SKM-1 (cell line): ENCODE results near the gene PSMB9.
A peak's percentile ranks its signal among the peaks of the same experiment; 100 is the strongest.

Experiments used
- DNase-seq: peaks from one replicate; lab custom pipeline; 2025; ENCODE audit not compliant: unreplicated experiment; lab: John Stamatoyannopoulos, UW

The PSMB9 gene

GRCh38 chr6:32838114-32838958 lies 15.7 kb upstream of the PSMB9 start, which contains the start of gene TAP2:
TSS of gene TAP2 (minus strand) at chr6:32838739. CDS start at chr6:32838233, 506 bp downstream.
- peak; percentile 89 for DNase-seq

- no peak for DNase-seq
These were observed 14.6 kb upstream of the PSMB9 start for GRCh38 chr6:32839356-32839755.

- DNase-seq, result no peak
These were observed 13.3 kb upstream of the PSMB9 start for GRCh38 chr6:32840604-32841246.

GRCh38 chr6:32842021-32842650 lies 11.9 kb upstream of the PSMB9 start:
- no peak for DNase-seq

GRCh38 chr6:32842690-32843089 lies 11.3 kb upstream of the PSMB9 start:
- no peak for DNase-seq

GRCh38 chr6:32843331-32843978 lies 10.5 kb upstream of the PSMB9 start:
- no peak for DNase-seq

GRCh38 chr6:32843979-32844838 lies 9.8 kb upstream of the PSMB9 start, which contains the start of gene PSMB8:
TSS of gene PSMB8 (minus strand) at chr6:32844047. CDS start at chr6:32843996, 51 bp downstream.
- peak; percentile 95 for DNase-seq

- no peak for DNase-seq
These were observed 9.1 kb upstream of the PSMB9 start for GRCh38 chr6:32844839-32845383.

- peak; percentile 48 for DNase-seq
These were observed 8.6 kb upstream of the PSMB9 start for GRCh38 chr6:32845384-32845884.

GRCh38 chr6:32847004-32847403 lies 7.0 kb upstream of the PSMB9 start:
- no peak for DNase-seq

GRCh38 chr6:32847795-32848194 lies 6.2 kb upstream of the PSMB9 start:
- DNase-seq, result no peak

- DNase-seq, result no peak
These were observed 4.9 kb upstream of the PSMB9 start for GRCh38 chr6:32849126-32849525.

GRCh38 chr6:32851025-32851424 lies 3.0 kb upstream of the PSMB9 start:
- no peak for DNase-seq

GRCh38 chr6:32852018-32852843 lies 1.8 kb upstream of the PSMB9 start:
- DNase-seq, result no peak

- no peak for DNase-seq
These were observed 1.0 kb upstream of the PSMB9 start for GRCh38 chr6:32852844-32853540.

- DNase-seq, result no peak
These were observed 585 bp downstream of the PSMB9 start for GRCh38 chr6:32854376-32855178.

GRCh38 chr6:32855467-32856174 lies 1.6 kb downstream of the PSMB9 start:
- DNase-seq, result no peak
